ENCODE results near the gene TNRC18.

- TF ChIP-seq CTCF (IDR thresholded peaks at IDR 0.05; ENCODE audit: extremely low read depth in 1 of 2, insufficient read depth in 1 of 2, low read depth in 1 of 2, low read length in 2 of 2) (no peak), EZH2 (IDR thresholded peaks at IDR 0.05; ENCODE audit: borderline replicate concordance, low read depth, low read length, severe bottlenecking) (no peak), POLR2AphosphoS5 (IDR thresholded peaks at IDR 0.05; ENCODE audit: insufficient read depth, low read depth, low read length) (no peak), JUN (IDR thresholded peaks at IDR 0.05; ENCODE audit: borderline replicate concordance, insufficient read depth, insufficient read length, low read depth) (no peak), FOS (IDR thresholded peaks at IDR 0.05; ENCODE audit: borderline replicate concordance, insufficient read depth, low read length) (no peak)
Observed at GRCh38 chr7:5343884-5344283, 79.8 kb downstream of the TNRC18 start.
